Measurements from ENCODE around the gene VENTX.

Gene VENTX

GRCh38 chr10:133269367-133269766 lies 31.7 kb downstream of the VENTX start:
- Histone ChIP-seq H3K4me1 (ENCODE audit: insufficient read depth, low read length, poor library complexity, severe bottlenecking) (peaks cover 3% of the 10 kb centered on the region), H3K9ac (ENCODE audit: low read depth, low read length, poor library complexity, severe bottlenecking) (no peak overlapping the region), H4K20me1 (ENCODE audit: insufficient read depth, low read length, poor library complexity, severe bottlenecking) (no peaks in the 10 kb centered on the region), H3K9me2 (replicated peaks; ENCODE audit: low read depth, low read length) (no peaks in the 10 kb centered on the region), H3F3A (ENCODE audit: low read depth) (no peaks in the 10 kb centered on the region), H2AFZ (ENCODE audit: low read length) (no peak overlapping the region), H3K27me3 (ENCODE audit: insufficient read depth, low read length, poor library complexity, severe bottlenecking) (no peaks in the 10 kb centered on the region), H3K9me3 (ENCODE audit: insufficient read depth, low read depth, low read length) (no peaks in the 10 kb centered on the region), H3K79me2 (ENCODE audit: insufficient read depth, low read length) (no peaks in the 10 kb centered on the region), H3K4me3 (ENCODE audit: low read length, poor library complexity, severe bottlenecking) (no peak overlapping the region), H3K4me2 (ENCODE audit: low read depth, low read length, poor library complexity, severe bottlenecking) (no peak overlapping the region), H3K36me3 (ENCODE audit: insufficient read depth, low read length) (no peaks in the 10 kb centered on the region)
- TF ChIP-seq CTCF (conservative IDR thresholded peaks at IDR 0.05; ENCODE audit: low read length) = no peak
- no peak for TF ChIP-seq EZH2phosphoT487 (IDR thresholded peaks at IDR 0.05; ENCODE audit: borderline replicate concordance)

- no peak overlapping the region for H3K4me3 ChIP-seq (ENCODE audit: low read length, poor library complexity, severe bottlenecking)
- H3K9ac ChIP-seq (ENCODE audit: low read depth, low read length, poor library complexity, severe bottlenecking) = no peak overlapping the region
- H3K79me2 ChIP-seq (ENCODE audit: insufficient read depth, low read length) = no peaks in the 10 kb centered on the region
- H3F3A ChIP-seq (ENCODE audit: low read depth) = no peaks in the 10 kb centered on the region
- H3K9me3 ChIP-seq (ENCODE audit: insufficient read depth, low read depth, low read length) = no peaks in the 10 kb centered on the region
- H3K27me3 ChIP-seq (ENCODE audit: insufficient read depth, low read length, poor library complexity, severe bottlenecking) = no peaks in the 10 kb centered on the region
- no peaks in the 10 kb centered on the region for H3K36me3 ChIP-seq (ENCODE audit: insufficient read depth, low read length)
- H3K9me2 ChIP-seq (replicated peaks; ENCODE audit: low read depth, low read length) = no peaks in the 10 kb centered on the region
- H4K20me1 ChIP-seq (ENCODE audit: insufficient read depth, low read length, poor library complexity, severe bottlenecking) = no peaks in the 10 kb centered on the region
- no peak overlapping the region for H3K4me2 ChIP-seq (ENCODE audit: low read depth, low read length, poor library complexity, severe bottlenecking)
- TF ChIP-seq EZH2phosphoT487 (IDR thresholded peaks at IDR 0.05; ENCODE audit: borderline replicate concordance) (no peak), CTCF (conservative IDR thresholded peaks at IDR 0.05; ENCODE audit: low read length) (no peak)
- H2AFZ ChIP-seq (ENCODE audit: low read length) = no peak overlapping the region
- peaks cover 8% of the 10 kb centered on the region for H3K4me1 ChIP-seq (ENCODE audit: insufficient read depth, low read length, poor library complexity, severe bottlenecking)
Observed at GRCh38 chr10:133270204-133270603, 32.5 kb downstream of the VENTX start.

GRCh38 chr10:133270773-133271297 lies 33.2 kb downstream of the VENTX start:
- Histone ChIP-seq H2AFZ (ENCODE audit: low read length) (no peak overlapping the region), H3K36me3 (ENCODE audit: insufficient read depth, low read length) (no peaks in the 10 kb centered on the region), H3K4me2 (ENCODE audit: low read depth, low read length, poor library complexity, severe bottlenecking) (no peak overlapping the region), H4K20me1 (ENCODE audit: insufficient read depth, low read length, poor library complexity, severe bottlenecking) (no peaks in the 10 kb centered on the region), H3K9ac (ENCODE audit: low read depth, low read length, poor library complexity, severe bottlenecking) (no peak overlapping the region), H3K4me3 (ENCODE audit: low read length, poor library complexity, severe bottlenecking) (no peak overlapping the region), H3K4me1 (ENCODE audit: insufficient read depth, low read length, poor library complexity, severe bottlenecking) (peaks cover 14% of the 10 kb centered on the region), H3K27me3 (ENCODE audit: insufficient read depth, low read length, poor library complexity, severe bottlenecking) (no peaks in the 10 kb centered on the region), H3K9me3 (ENCODE audit: insufficient read depth, low read depth, low read length) (no peaks in the 10 kb centered on the region), H3K79me2 (ENCODE audit: insufficient read depth, low read length) (no peaks in the 10 kb centered on the region), H3K9me2 (replicated peaks; ENCODE audit: low read depth, low read length) (no peaks in the 10 kb centered on the region), H3F3A (ENCODE audit: low read depth) (no peaks in the 10 kb centered on the region)
- TF ChIP-seq CTCF (conservative IDR thresholded peaks at IDR 0.05; ENCODE audit: low read length) = no peak

Measured in Loucy (cell line).